ENCODE measurements around the gene CORO6.

The CORO6 gene

GRCh38 chr17:29585080-29585751 lies 37.5 kb downstream of the CORO6 start:
- H3K9ac ChIP-seq (ENCODE audit: insufficient read length, low read depth), result peak overlapping the region; percentile 9
- DNase-seq (ENCODE audit: low read depth, low spot score), result no peak
- H3K4me1 ChIP-seq (ENCODE audit: insufficient read depth, insufficient read length), result peaks cover 14% of the 10 kb centered on the region
- no peak overlapping the region for H3K4me3 ChIP-seq (ENCODE audit: insufficient read length, low read depth)
- no peak for TF ChIP-seq ZNF274 (IDR thresholded peaks at IDR 0.05; ENCODE audit: low read depth, low read length)
- no peak for TF ChIP-seq YY1 (IDR thresholded peaks at IDR 0.05; ENCODE audit: insufficient read depth, insufficient read length)
- TF ChIP-seq SUZ12 (IDR thresholded peaks at IDR 0.05; ENCODE audit: extremely low read depth, insufficient read depth, insufficient read length), result no peak
- peaks cover 25% of the 10 kb centered on the region for H3K36me3 ChIP-seq (ENCODE audit: insufficient read depth, insufficient read length, low read length)
- H3K27me3 ChIP-seq (ENCODE audit: insufficient read depth, insufficient read length), result peaks cover 19% of the 10 kb centered on the region
- H3K9me3 ChIP-seq (ENCODE audit: insufficient read depth, low read length), result peaks cover 6% of the 10 kb centered on the region; the same call in 1 of the 2 replicates

GRCh38 chr17:29584452-29585079 lies 38.1 kb downstream of the CORO6 start:
- TF ChIP-seq ZNF274 (IDR thresholded peaks at IDR 0.05; ENCODE audit: low read depth, low read length) (no peak), YY1 (IDR thresholded peaks at IDR 0.05; ENCODE audit: insufficient read depth, insufficient read length) (no peak), SUZ12 (IDR thresholded peaks at IDR 0.05; ENCODE audit: extremely low read depth, insufficient read depth, insufficient read length) (no peak)
- H3K9ac ChIP-seq (ENCODE audit: insufficient read length, low read depth), result peak overlapping the region; percentile 9
- peaks cover 31% of the 10 kb centered on the region for H3K36me3 ChIP-seq (ENCODE audit: insufficient read depth, insufficient read length, low read length)
- DNase-seq (ENCODE audit: low read depth, low spot score), result no peak
- H3K4me3 ChIP-seq (ENCODE audit: insufficient read length, low read depth), result no peak overlapping the region
- H3K27me3 ChIP-seq (ENCODE audit: insufficient read depth, insufficient read length), result peaks cover 14% of the 10 kb centered on the region
- H3K9me3 ChIP-seq (ENCODE audit: insufficient read depth, low read length), result peaks cover 6% of the 10 kb centered on the region; the same call in 1 of the 2 replicates
- peaks cover 14% of the 10 kb centered on the region for H3K4me1 ChIP-seq (ENCODE audit: insufficient read depth, insufficient read length)

- Histone ChIP-seq H3K36me3 (ENCODE audit: insufficient read depth, insufficient read length, low read length) (peaks cover 39% of the 10 kb centered on the region), H3K4me1 (ENCODE audit: insufficient read depth, insufficient read length) (peaks cover 14% of the 10 kb centered on the region), H3K9ac (ENCODE audit: insufficient read length, low read depth) (no peak overlapping the region), H3K9me3 (ENCODE audit: insufficient read depth, low read length) (peaks cover 6% of the 10 kb centered on the region; the same call in 1 of the 2 replicates), H3K4me3 (ENCODE audit: insufficient read length, low read depth) (no peak overlapping the region), H3K27me3 (ENCODE audit: insufficient read depth, insufficient read length) (peaks cover 10% of the 10 kb centered on the region)
- TF ChIP-seq YY1 (IDR thresholded peaks at IDR 0.05; ENCODE audit: insufficient read depth, insufficient read length) (no peak), ZNF274 (IDR thresholded peaks at IDR 0.05; ENCODE audit: low read depth, low read length) (no peak), SUZ12 (IDR thresholded peaks at IDR 0.05; ENCODE audit: extremely low read depth, insufficient read depth, insufficient read length) (no peak)
- no peak for DNase-seq (ENCODE audit: low read depth, low spot score)
These were observed 39.1 kb downstream of the CORO6 start for GRCh38 chr17:29583324-29584248.

GRCh38 chr17:29582772-29583171 lies 39.9 kb downstream of the CORO6 start:
- peaks cover 47% of the 10 kb centered on the region for H3K36me3 ChIP-seq (ENCODE audit: insufficient read depth, insufficient read length, low read length)
- TF ChIP-seq SUZ12 (IDR thresholded peaks at IDR 0.05; ENCODE audit: extremely low read depth, insufficient read depth, insufficient read length), result no peak
- TF ChIP-seq YY1 (IDR thresholded peaks at IDR 0.05; ENCODE audit: insufficient read depth, insufficient read length), result no peak
- TF ChIP-seq ZNF274 (IDR thresholded peaks at IDR 0.05; ENCODE audit: low read depth, low read length), result no peak
- DNase-seq (ENCODE audit: low read depth, low spot score), result no peak
- no peak overlapping the region for H3K9ac ChIP-seq (ENCODE audit: insufficient read length, low read depth)
- H3K9me3 ChIP-seq (ENCODE audit: insufficient read depth, low read length), result peaks cover 6% of the 10 kb centered on the region; the same call in 1 of the 2 replicates
- H3K4me1 ChIP-seq (ENCODE audit: insufficient read depth, insufficient read length), result peaks cover 13% of the 10 kb centered on the region
- peaks cover 6% of the 10 kb centered on the region for H3K27me3 ChIP-seq (ENCODE audit: insufficient read depth, insufficient read length)
- no peak overlapping the region for H3K4me3 ChIP-seq (ENCODE audit: insufficient read length, low read depth)

- TF ChIP-seq ZNF274 (IDR thresholded peaks at IDR 0.05; ENCODE audit: low read depth, low read length) (no peak), YY1 (IDR thresholded peaks at IDR 0.05; ENCODE audit: insufficient read depth, insufficient read length) (no peak)
- Histone ChIP-seq H3K27me3 (ENCODE audit: insufficient read depth, insufficient read length) (peaks cover 5% of the 10 kb centered on the region), H3K36me3 (ENCODE audit: insufficient read depth, insufficient read length, low read length) (peaks cover 52% of the 10 kb centered on the region), H3K4me1 (ENCODE audit: insufficient read depth, insufficient read length) (peaks cover 10% of the 10 kb centered on the region), H3K9ac (ENCODE audit: insufficient read length, low read depth) (no peak overlapping the region), H3K4me3 (ENCODE audit: insufficient read length, low read depth) (no peak overlapping the region), H3K9me3 (ENCODE audit: insufficient read depth, low read length) (peaks cover 6% of the 10 kb centered on the region; the same call in 1 of the 2 replicates)
- DNase-seq (ENCODE audit: low read depth, low spot score), result no peak
These were observed 40.4 kb downstream of the CORO6 start for GRCh38 chr17:29582254-29582765.

GRCh38 chr17:29581583-29582253 lies 41.0 kb downstream of the CORO6 start:
- H3K36me3 ChIP-seq (ENCODE audit: insufficient read depth, insufficient read length, low read length), result peaks cover 57% of the 10 kb centered on the region
- H3K9ac ChIP-seq (ENCODE audit: insufficient read length, low read depth), result no peak overlapping the region
- H3K27me3 ChIP-seq (ENCODE audit: insufficient read depth, insufficient read length), result no peaks in the 10 kb centered on the region
- TF ChIP-seq ZNF274 (IDR thresholded peaks at IDR 0.05; ENCODE audit: low read depth, low read length) (no peak), YY1 (IDR thresholded peaks at IDR 0.05; ENCODE audit: insufficient read depth, insufficient read length) (no peak), SUZ12 (IDR thresholded peaks at IDR 0.05; ENCODE audit: extremely low read depth, insufficient read depth, insufficient read length) (no peak)
- H3K4me1 ChIP-seq (ENCODE audit: insufficient read depth, insufficient read length), result peaks cover 10% of the 10 kb centered on the region
- no peak overlapping the region for H3K4me3 ChIP-seq (ENCODE audit: insufficient read length, low read depth)
- no peak for DNase-seq (ENCODE audit: low read depth, low spot score)
- H3K9me3 ChIP-seq (ENCODE audit: insufficient read depth, low read length), result peaks cover 6% of the 10 kb centered on the region; the same call in 1 of the 2 replicates

Measured in NT2/D1 (cell line).